HG03060 (cell line): ENCODE measurements around the gene SLC7A4.
"Not testable (repeated sequence)": the region's sequence is repeated elsewhere in the genome, so short reads cannot be mapped to it uniquely, and the experiment has no call there.

ENCODE experiments used
- ATAC-seq: cut with Tn5 transposase; IDR thresholded peaks from one replicate; pipeline ENCODE4 v1.9.1; 2021; ENCODE audit warnings: low read depth, moderate number of reproducible peaks; ENCODE audit not compliant: unreplicated experiment

Gene SLC7A4

GRCh38 chr22:21044931-21045584, 12.7 kb upstream of the SLC7A4 start:
- no peak for ATAC-seq

- ATAC-seq = no peak
Measured at GRCh38 chr22:21043860-21044535, 11.6 kb upstream of the SLC7A4 start.

- ATAC-seq = no peak
Measured at GRCh38 chr22:21042978-21043859, 10.9 kb upstream of the SLC7A4 start.

GRCh38 chr22:21041937-21042336, 9.6 kb upstream of the SLC7A4 start:
- ATAC-seq = no peak

GRCh38 chr22:21039158-21039557, 6.8 kb upstream of the SLC7A4 start:
- not testable (repeated sequence) for ATAC-seq

- no peak for ATAC-seq
Measured at GRCh38 chr22:21038405-21038804, 6.0 kb upstream of the SLC7A4 start.

GRCh38 chr22:21034989-21035388, 2.6 kb upstream of the SLC7A4 start:
- ATAC-seq = no peak

- no peak for ATAC-seq
Measured at GRCh38 chr22:21033895-21034294, 1.5 kb upstream of the SLC7A4 start.

GRCh38 chr22:21032868-21033688, 717 bp upstream of the SLC7A4 start:
- no peak for ATAC-seq

GRCh38 chr22:21031545-21032036, 770 bp downstream of the SLC7A4 start:
- no peak for ATAC-seq

GRCh38 chr22:21030621-21031544, 1.5 kb downstream of the SLC7A4 start:
- no peak for ATAC-seq

- no peak for ATAC-seq
Measured at GRCh38 chr22:21030032-21030431, 2.3 kb downstream of the SLC7A4 start.

- ATAC-seq = no peak
Measured at GRCh38 chr22:21029486-21030025, 2.8 kb downstream of the SLC7A4 start.

GRCh38 chr22:21028277-21029251, 3.8 kb downstream of the SLC7A4 start:
- no peak for ATAC-seq

- ATAC-seq = no peak
Measured at GRCh38 chr22:21026783-21027692, 5.3 kb downstream of the SLC7A4 start.

GRCh38 chr22:21025763-21026755, 6.3 kb downstream of the SLC7A4 start:
- no peak for ATAC-seq
